ENCODE results near the gene MLEC.

The MLEC gene

GRCh38 chr12:120744922-120745493 is 58.1 kb downstream of the MLEC start:
- no peak for DNase-seq
- no peak for TF ChIP-seq POLR2A (IDR thresholded peaks at IDR 0.05; ENCODE audit: low read length)
- no peak for TF ChIP-seq GATA1 (IDR thresholded peaks at IDR 0.05; ENCODE audit: low read depth, low read length)

- no peak for DNase-seq
- TF ChIP-seq GATA1 (IDR thresholded peaks at IDR 0.05; ENCODE audit: low read depth, low read length) (no peak), POLR2A (IDR thresholded peaks at IDR 0.05; ENCODE audit: low read length) (no peak)
Observed at GRCh38 chr12:120748242-120748641, 61.3 kb downstream of the MLEC start.

DNA sequence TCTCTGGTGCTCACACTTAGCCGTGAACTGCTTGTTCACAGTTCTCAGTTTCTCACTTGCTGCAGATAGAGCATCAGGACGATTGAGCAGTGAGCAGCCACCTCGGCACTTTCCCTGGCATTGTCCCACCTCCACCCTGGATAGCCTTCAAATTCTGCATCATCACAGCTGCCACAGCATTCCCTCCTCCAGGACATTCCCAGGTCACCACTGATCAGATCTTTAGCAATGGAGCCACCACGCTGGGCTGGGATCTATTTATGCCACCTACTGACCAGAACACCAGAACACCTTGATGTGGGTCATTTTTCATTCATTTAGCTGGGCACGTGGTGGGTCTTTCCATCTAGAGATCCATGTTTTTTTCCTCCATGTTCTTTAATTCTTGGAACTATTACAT is 62.3 kb downstream of the MLEC start:
- TF ChIP-seq POLR2A (IDR thresholded peaks at IDR 0.05; ENCODE audit: low read length): no peak
- TF ChIP-seq GATA1 (IDR thresholded peaks at IDR 0.05; ENCODE audit: low read depth, low read length): no peak
- DNase-seq: no peak

DNA sequence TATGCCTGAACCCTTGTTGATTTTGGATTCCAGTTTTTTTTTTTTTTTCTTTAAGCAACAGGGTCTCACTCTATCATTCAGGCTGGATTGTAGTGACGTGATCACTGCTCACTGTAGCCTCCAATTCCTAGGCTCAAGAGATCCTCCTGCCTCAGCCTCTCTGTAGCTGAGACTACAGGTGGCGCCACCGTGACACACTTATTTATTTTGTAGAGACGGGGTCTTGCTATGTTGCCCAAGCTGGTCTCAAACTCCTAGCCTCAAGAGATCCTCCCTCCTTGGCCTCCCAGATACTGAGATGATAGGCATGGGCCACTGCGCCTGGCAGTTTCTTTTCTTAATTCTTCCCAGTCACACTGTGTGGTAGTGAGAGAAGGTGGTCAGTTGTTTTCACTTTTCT is 63.9 kb downstream of the MLEC start:
- TF ChIP-seq GATA1 (IDR thresholded peaks at IDR 0.05; ENCODE audit: low read depth, low read length): no peak
- no peak for TF ChIP-seq POLR2A (IDR thresholded peaks at IDR 0.05; ENCODE audit: low read length)

GRCh38 chr12:120751389-120751788 is 64.4 kb downstream of the MLEC start:
- TF ChIP-seq GATA1 (IDR thresholded peaks at IDR 0.05; ENCODE audit: low read depth, low read length): no peak
- no peak for TF ChIP-seq POLR2A (IDR thresholded peaks at IDR 0.05; ENCODE audit: low read length)

More for the DNA sequence above, 63.9 kb downstream of the MLEC start:
- DNase-seq: no peak

More at GRCh38 chr12:120751389-120751788, 64.4 kb downstream of the MLEC start:
- DNase-seq: no peak
